Parietal lobe (tissue), 1 donor: ENCODE measurements around the gene OR1C1. TPM values are rescaled to one million over a fixed set of nuclear protein-coding genes. Genes with fewer than 3 reads are reported as not detected.

Source experiments
- total RNA-seq: library from RNA; depleted of rRNA; stranded (reverse); fragments of >200 nt; gene quantifications from one replicate; pipeline ENCODE4 v1.2.3, GENCODE V29; 2014

OR1C1 gene
- total RNA-seq = not detected

GRCh38 chr1:247760456-247760855, at the start of gene OR1C1:
OR1C1 (minus strand) TSS chr1:247760556; CDS start chr1:247758406, 2,150 bp downstream.

GRCh38 chr1:247748041-247748440, 12.3 kb downstream of the OR1C1 start, which contains the start of gene OR14A2:
OR14A2 (minus strand) TSS chr1:247748141.

GRCh38 chr1:247738315-247738714, 22.0 kb downstream of the OR1C1 start, which contains the start of gene OR14K1:
OR14K1 (plus strand) TSS chr1:247738615; CDS start chr1:247738615, 0 bp downstream.

GRCh38 chr1:247716546-247716945, 43.8 kb downstream of the OR1C1 start, which contains the start of gene OR6F1:
OR6F1 (minus strand) TSS chr1:247716646; CDS start chr1:247712755, 3,891 bp downstream.

Other genes starting within 250 kb of the OR1C1 start
- 0.31 TPM for gene OR2C3, start 224.1 kb downstream of the OR1C1 start, total RNA-seq
- 0.31 TPM for gene GCSAML, start 211.4 kb downstream of the OR1C1 start, total RNA-seq
- gene OR2G2, start 172.2 kb downstream of the OR1C1 start, total RNA-seq = not detected
- not detected for gene OR2G3, start 155.0 kb downstream of the OR1C1 start, total RNA-seq
- not detected for gene OR13G1, start 80.8 kb downstream of the OR1C1 start, total RNA-seq
- gene OR6F1, start 43.9 kb downstream of the OR1C1 start, total RNA-seq = not detected
- gene OR14K1, start 21.9 kb downstream of the OR1C1 start, total RNA-seq = 0.94 TPM
- not detected for gene OR14A2, start 12.4 kb downstream of the OR1C1 start, total RNA-seq
- not detected for gene OR14A16, start 63.6 kb upstream of the OR1C1 start, total RNA-seq
- not detected for gene OR11L1, start 81.3 kb upstream of the OR1C1 start, total RNA-seq
- gene TRIM58, start 96.6 kb upstream of the OR1C1 start, total RNA-seq = 5.3 TPM
- 6.3 TPM for gene OR2W3, start 135.0 kb upstream of the OR1C1 start, total RNA-seq
- 0.94 TPM for gene OR2T8, start 159.7 kb upstream of the OR1C1 start, total RNA-seq
- not detected for gene OR2AJ1, start 164.3 kb upstream of the OR1C1 start, total RNA-seq
- gene OR2L8, start 188.3 kb upstream of the OR1C1 start, total RNA-seq = 5.0 TPM
- gene OR2AK2, start 204.7 kb upstream of the OR1C1 start, total RNA-seq = 6.6 TPM